Activated CD4-positive, alpha-beta T cell treated with anti-CD3 and anti-CD28 coated beads, Interleukin-2, amount 10 ng/mL, durations not matched to agents 7 days and 5 days (primary cell): ENCODE results near the gene PDLIM1. TPM values are rescaled to one million over a fixed set of nuclear protein-coding genes. Genes with fewer than 3 reads are reported as not detected.
A peak's percentile ranks its signal among the peaks of the same experiment; 100 is the strongest.
"Not testable (repeated sequence)": the region's sequence is repeated elsewhere in the genome, so short reads cannot be mapped to it uniquely, and the experiment has no call there.

Source experiments
- CTCF ChIA-PET: fragments of 350-600 bp; sonication (Branson Sonifier 250); formaldehyde crosslinking; loops from one replicate; lab custom pipeline; 2021; ENCODE audit warnings: antibody characterized with exemption; lab: Charles Lee
- POLR2A ChIA-PET: fragments of 350-600 bp; sonication (Branson Sonifier 250); formaldehyde crosslinking; loops from one replicate; lab custom pipeline; 2021; ENCODE audit warnings: antibody characterized with exemption; lab: Charles Lee
- DNase-seq: peaks from one replicate; pipeline ENCODE4 v3.0.0-alpha.2; 2020
- H3K27ac Mint-ChIP-seq: one replicate; pipeline ENCODE4 v1.8.0; 2021; ENCODE audit warnings: mild to moderate bottlenecking, moderate library complexity, mixed read lengths
- H3K27me3 Mint-ChIP-seq: one replicate; pipeline ENCODE4 v1.8.0; 2021; ENCODE audit warnings: mixed read lengths
- H3K36me3 Mint-ChIP-seq: one replicate; pipeline ENCODE4 v1.8.0; 2021; ENCODE audit warnings: low read depth, mixed read lengths
- H3K4me1 Mint-ChIP-seq: one replicate; pipeline ENCODE4 v1.8.0; 2021; ENCODE audit warnings: mixed read lengths
- H3K4me3 Mint-ChIP-seq: one replicate; pipeline ENCODE4 v1.8.0; 2021; ENCODE audit warnings: mild to moderate bottlenecking, moderate library complexity, mixed read lengths
- H3K9me3 Mint-ChIP-seq: one replicate; pipeline ENCODE4 v1.8.0; 2021; ENCODE audit warnings: mixed read lengths
- total RNA-seq, 2 experiments: library from RNA; stranded (reverse); gene quantifications; one replicate each; pipeline ENCODE4 v1.2.3, GENCODE V29; 2021

Gene PDLIM1
- total RNA-seq, 2 experiments from 2014 or later = 17.4 to 19.6 TPM

DNA sequence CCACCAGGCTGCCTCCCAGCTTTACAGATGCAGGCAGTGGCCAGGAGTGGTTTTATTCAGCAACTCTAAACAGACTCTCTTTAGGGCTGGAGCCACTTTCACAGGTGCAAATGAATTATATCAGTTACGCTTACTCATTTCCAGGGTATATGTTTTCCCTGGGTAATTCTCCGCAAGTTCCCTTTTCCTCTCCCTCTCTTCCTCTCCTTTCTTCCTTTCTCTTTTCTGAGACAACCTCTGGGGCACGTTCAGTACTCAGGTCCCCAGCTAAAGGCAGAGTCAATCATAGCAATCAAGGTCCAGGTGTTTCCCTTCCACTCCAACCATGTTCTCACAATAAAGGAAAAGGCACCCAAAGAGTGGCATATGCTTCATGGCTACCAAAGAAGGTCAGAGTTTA lies 41.3 kb downstream of the PDLIM1 start:
- Mint-ChIP-seq H3K27me3 (peaks cover 11% of the 10 kb centered on the region), H3K4me1 (peaks cover 24% of the 10 kb centered on the region), H3K36me3 (no peaks in the 10 kb centered on the region), H3K27ac (no peak overlapping the region), H3K9me3 (no peaks in the 10 kb centered on the region), H3K4me3 (no peak overlapping the region)
- POLR2A ChIA-PET = no interaction called here
- no peak for DNase-seq
- CTCF ChIA-PET = no interaction called here

DNA sequence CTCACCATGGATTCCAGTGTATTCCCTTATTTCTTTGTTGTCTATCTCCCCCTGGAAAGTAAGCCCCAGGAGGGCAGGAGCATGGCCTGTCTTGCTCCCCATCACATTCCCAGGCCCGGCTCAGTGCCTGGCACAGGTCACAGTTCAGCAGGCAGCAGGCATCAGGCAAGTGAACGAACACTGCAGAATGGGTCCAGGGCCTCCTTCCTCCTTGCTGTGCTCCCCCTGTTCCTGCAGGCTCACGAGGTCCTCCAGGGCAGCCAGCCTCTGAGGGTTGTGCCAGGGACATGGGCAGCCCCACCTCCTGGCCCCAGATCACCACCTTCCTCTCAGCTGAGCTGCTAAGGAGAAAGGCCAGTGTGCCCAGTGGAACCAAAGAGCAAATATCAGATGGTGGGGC lies 41.8 kb downstream of the PDLIM1 start:
- CTCF ChIA-PET = no interaction called here
- POLR2A ChIA-PET = no interaction called here
- Mint-ChIP-seq H3K4me3 (no peak overlapping the region), H3K27ac (no peak overlapping the region), H3K4me1 (peaks cover 24% of the 10 kb centered on the region), H3K27me3 (peaks cover 11% of the 10 kb centered on the region), H3K36me3 (no peaks in the 10 kb centered on the region), H3K9me3 (no peaks in the 10 kb centered on the region)
- no peak for DNase-seq

DNA sequence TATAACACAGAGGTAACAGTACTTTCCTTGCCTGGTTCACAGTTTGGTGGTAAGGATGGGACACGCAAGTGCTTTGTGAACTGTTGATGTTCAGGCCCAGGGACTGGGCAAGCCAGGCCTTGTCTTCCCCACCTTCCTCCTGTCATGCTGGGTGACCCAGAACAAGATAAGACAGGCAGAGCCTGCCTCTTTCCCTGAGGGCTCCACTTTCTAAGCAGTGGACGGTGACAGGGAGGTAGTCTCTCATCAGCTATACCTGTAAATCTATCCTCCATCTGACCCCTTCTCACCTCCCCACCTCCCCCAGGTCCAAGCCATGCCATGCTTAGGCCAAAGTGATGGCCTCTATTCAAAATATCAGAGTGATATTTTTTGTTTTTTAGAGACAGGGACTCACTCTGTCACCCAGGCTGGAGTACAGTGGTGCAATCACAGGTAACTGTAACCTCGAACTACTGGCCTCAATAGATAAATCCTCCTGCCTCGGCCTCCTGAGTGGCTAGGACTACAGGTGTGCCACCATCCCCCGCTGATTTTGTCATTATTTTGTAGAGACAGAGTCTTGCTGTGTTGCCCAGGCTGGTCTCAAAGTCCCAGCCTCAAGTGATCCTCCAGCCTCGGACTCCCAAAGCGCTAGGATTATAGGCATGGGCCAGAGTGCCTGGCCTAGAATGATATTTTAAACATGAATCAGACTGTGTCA lies 42.8 kb downstream of the PDLIM1 start:
- POLR2A ChIA-PET = no interaction called here
- DNase-seq = no peak
- no peaks in the 10 kb centered on the region for H3K36me3 Mint-ChIP-seq
- no peak overlapping the region for H3K4me3 Mint-ChIP-seq
- CTCF ChIA-PET = interaction anchor here (0.8 to 2.7 kb wide), 3 partner anchors 65 to 117 kb away, joined by 3 to 13 read pairs (median 7); no protein-coding TSS in a partner anchor
- H3K4me1 Mint-ChIP-seq = peaks cover 24% of the 10 kb centered on the region
- H3K27ac Mint-ChIP-seq = no peak overlapping the region
- no peaks in the 10 kb centered on the region for H3K9me3 Mint-ChIP-seq
- peaks cover 9% of the 10 kb centered on the region for H3K27me3 Mint-ChIP-seq

DNA sequence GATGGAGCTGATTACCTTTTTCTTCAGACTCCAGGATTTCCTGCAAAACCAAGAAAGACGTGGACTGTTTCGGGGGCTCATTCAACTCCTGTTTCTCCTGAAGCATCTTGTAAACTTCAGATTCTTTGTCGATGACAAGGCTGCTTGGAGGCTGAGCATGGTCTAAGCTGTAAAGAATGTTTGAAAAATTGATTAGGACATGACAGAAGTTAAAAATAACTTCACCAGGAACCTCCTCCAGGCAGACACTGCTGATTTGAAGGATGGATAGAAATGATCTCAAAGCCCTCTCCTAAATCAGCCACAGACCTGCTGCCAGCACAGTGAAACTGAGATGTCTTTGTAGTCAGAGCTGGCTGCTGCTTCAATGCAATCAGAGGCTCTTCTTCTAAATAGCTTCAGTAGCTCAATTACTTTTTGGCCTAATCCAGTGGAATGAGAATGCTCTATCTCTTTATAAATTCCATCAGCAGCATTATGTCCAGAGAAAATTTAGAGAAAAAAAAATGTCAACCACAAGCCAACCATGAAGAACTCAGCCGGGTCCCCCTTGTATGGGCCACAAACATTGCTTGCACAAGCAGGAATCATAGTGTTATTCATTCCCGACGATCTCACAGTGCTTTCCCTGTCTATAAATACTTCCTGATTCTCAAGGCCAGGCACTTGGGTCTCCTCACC lies 43.5 kb downstream of the PDLIM1 start:
- Mint-ChIP-seq H3K27ac (no peak overlapping the region), H3K36me3 (no peaks in the 10 kb centered on the region), H3K27me3 (peaks cover 3% of the 10 kb centered on the region), H3K9me3 (no peaks in the 10 kb centered on the region), H3K4me1 (peaks cover 24% of the 10 kb centered on the region), H3K4me3 (no peak overlapping the region)
- ChIA-PET POLR2A (no interaction called here), CTCF (interaction anchor here (0.6 to 2.7 kb wide), 10 partner anchors 10 to 374 kb away, joined by 3 to 13 read pairs (median 4); no protein-coding TSS in a partner anchor)
- DNase-seq = no peak

DNA sequence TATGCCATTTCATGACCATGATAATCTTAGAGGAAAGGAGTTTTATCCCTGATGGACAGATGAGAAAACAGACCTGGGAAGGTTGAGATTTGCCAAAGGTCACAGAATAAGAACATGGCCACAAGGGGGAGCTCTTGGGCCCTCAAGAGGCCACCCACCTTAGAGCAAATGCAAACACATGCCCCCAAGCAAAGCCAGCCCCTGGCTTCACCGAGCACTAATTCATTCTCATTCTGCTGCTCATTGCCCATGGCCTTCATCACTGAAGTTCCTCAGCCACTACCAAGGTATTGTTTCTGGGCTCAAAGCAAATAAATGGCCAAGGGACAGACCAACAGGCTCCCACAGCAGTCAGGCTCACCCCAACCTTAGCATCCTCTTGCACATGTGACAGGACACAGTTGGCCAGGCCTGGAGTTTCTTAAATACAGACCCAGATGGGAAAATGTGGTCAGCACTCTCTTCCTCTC lies 44.2 kb downstream of the PDLIM1 start:
- Mint-ChIP-seq H3K4me3 (no peak overlapping the region), H3K36me3 (no peaks in the 10 kb centered on the region), H3K27me3 (peaks cover 3% of the 10 kb centered on the region), H3K27ac (no peak overlapping the region), H3K4me1 (peaks cover 24% of the 10 kb centered on the region), H3K9me3 (no peaks in the 10 kb centered on the region)
- POLR2A ChIA-PET = no interaction called here
- CTCF ChIA-PET = interaction anchor here (0.6 to 2.7 kb wide), 12 partner anchors 8 to 375 kb away, joined by 3 to 13 read pairs (median 4); no protein-coding TSS in a partner anchor
- peak; percentile 75 for DNase-seq

DNA sequence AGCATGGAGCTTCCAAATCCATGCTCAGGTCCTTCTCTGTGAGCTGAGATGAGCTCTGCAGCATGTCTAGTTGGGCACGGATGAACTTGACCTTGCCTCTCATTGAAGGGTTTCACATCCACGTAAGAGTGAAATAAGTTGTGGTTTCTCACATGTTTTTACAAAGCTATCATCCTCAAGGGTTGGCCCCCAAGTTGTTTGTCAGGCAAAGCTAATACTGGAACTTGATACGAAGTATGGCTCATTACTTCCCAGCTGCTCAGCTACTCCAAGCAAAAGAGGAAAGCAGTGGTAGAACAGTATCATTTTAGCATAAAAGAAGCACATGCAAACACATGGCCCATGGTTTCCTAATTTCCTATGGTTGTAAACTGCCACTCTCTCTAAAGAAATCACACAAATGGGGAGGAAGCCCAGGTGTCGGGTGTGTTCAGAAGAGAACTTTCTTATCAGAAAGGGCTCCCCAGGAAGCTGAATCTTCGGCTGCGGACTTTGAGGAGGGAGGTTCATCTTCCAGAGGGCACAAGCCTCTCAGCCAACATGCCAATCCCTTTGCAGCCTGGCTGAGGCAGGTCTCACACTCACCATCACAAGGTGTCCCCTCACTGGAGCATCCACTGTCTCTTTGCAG lies 45.3 kb downstream of the PDLIM1 start:
- CTCF ChIA-PET = interaction anchor here (1.2 to 2.7 kb wide), 7 partner anchors 8 to 258 kb away, joined by 3 to 7 read pairs (median 4); no protein-coding TSS in a partner anchor
- Mint-ChIP-seq H3K9me3 (no peaks in the 10 kb centered on the region), H3K27me3 (no peaks in the 10 kb centered on the region), H3K27ac (no peak overlapping the region), H3K4me3 (no peak overlapping the region), H3K36me3 (no peaks in the 10 kb centered on the region), H3K4me1 (peaks cover 24% of the 10 kb centered on the region)
- DNase-seq = no peak
- POLR2A ChIA-PET = interaction anchor here (0.6 kb wide), 1 partner anchor 116 kb away, joined by 4 read pairs; no protein-coding TSS in a partner anchor

DNA sequence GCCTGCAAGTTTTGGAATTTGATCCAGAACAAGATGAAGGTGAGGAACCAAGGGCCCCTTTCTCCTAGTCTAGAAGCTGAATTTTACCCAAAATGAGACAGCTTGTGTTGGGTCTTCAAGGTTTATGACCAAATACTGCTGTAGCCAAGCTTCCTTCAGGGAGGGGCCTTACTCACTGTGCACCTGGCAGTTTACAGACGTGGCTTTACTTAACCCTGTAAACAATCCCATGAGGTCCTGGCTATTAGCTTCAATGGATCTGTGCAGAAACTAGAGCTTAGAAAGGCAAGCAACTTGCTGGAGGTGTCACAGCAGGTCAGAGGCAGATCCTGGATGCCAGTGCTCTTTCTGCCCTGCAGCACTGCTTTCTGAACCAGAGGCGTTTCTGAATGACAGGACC lies 46.7 kb downstream of the PDLIM1 start:
- ChIA-PET CTCF (interaction anchor here (0.8 to 2.5 kb wide), 4 partner anchors 110 to 122 kb away, joined by 3 to 10 read pairs (median 6); no protein-coding TSS in a partner anchor), POLR2A (no interaction called here)
- H3K9me3 Mint-ChIP-seq = no peaks in the 10 kb centered on the region
- H3K27ac Mint-ChIP-seq = no peak overlapping the region
- peaks cover 6% of the 10 kb centered on the region for H3K36me3 Mint-ChIP-seq
- H3K4me3 Mint-ChIP-seq = no peak overlapping the region
- no peak for DNase-seq
- no peaks in the 10 kb centered on the region for H3K27me3 Mint-ChIP-seq
- peaks cover 24% of the 10 kb centered on the region for H3K4me1 Mint-ChIP-seq

DNA sequence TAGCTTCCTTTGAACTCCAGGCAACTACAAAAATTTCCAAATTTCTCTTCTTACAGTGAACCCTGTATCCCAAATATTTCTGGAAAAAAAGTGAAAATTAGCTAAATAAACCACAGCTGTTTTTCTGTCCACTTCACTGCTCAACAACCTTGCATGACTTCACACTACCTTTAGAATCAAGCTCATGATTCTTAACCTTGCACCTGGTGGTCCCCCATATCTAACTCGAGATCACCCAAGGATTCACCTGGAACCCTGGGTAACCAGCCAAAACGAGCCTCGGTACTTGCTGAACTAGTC lies 47.5 kb downstream of the PDLIM1 start:
- Mint-ChIP-seq H3K27me3 (no peaks in the 10 kb centered on the region), H3K9me3 (no peaks in the 10 kb centered on the region), H3K27ac (no peak overlapping the region), H3K36me3 (peaks cover 6% of the 10 kb centered on the region), H3K4me3 (no peak overlapping the region), H3K4me1 (peaks cover 24% of the 10 kb centered on the region)
- ChIA-PET CTCF (interaction anchor here (0.8 to 2.5 kb wide), 8 partner anchors 10 to 120 kb away, joined by 3 to 10 read pairs (median 4); no protein-coding TSS in a partner anchor), POLR2A (interaction anchor here (1.0 kb wide), 1 partner anchor 11 kb away, joined by 4 read pairs; no protein-coding TSS in a partner anchor)
- DNase-seq = no peak

DNA sequence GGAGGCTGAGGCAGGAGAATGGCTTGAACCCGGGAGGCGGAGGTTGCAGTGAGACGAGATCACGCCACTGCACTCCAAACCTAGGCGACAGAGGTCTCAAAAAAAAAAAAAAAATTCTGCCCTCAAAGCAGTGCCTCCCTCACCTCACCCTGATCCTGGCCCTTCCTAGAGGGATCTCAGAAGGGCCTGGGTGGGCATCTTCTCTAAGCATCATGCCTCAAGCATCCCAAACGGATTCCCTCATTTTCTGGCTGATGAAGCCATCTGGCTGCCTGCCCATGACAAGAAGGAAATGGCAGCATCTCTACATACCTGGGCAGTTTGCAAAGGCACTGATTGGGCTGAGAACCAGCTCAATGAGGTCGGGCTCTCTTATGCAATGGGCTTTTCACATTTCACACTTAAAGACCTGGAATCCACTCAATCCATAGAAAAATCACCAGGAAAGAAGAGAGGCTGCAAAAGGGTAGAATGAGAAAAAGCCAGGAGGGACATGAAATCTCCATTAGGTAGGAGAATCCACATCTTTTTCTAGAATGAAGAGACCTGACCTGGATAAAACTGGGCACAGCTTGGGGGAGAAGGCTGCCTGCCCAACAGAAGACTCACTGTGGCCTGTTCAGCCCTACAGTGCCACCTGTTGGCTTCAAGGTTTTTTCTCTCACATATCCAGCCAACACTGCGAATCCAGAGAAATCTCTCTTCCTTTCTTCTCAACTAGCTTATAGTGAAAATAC lies 48.1 kb downstream of the PDLIM1 start:
- Mint-ChIP-seq H3K4me1 (peaks cover 24% of the 10 kb centered on the region), H3K9me3 (no peaks in the 10 kb centered on the region), H3K4me3 (no peak overlapping the region), H3K27ac (no peak overlapping the region), H3K36me3 (peaks cover 6% of the 10 kb centered on the region), H3K27me3 (no peaks in the 10 kb centered on the region)
- DNase-seq = peak; percentile 45
- ChIA-PET CTCF (interaction anchor here (0.7 to 2.5 kb wide), 9 partner anchors 9 to 602 kb away, joined by 3 to 10 read pairs (median 4); no protein-coding TSS in a partner anchor), POLR2A (interaction anchor here (1.0 kb wide), 1 partner anchor 10 kb away, joined by 4 read pairs; no protein-coding TSS in a partner anchor)

DNA sequence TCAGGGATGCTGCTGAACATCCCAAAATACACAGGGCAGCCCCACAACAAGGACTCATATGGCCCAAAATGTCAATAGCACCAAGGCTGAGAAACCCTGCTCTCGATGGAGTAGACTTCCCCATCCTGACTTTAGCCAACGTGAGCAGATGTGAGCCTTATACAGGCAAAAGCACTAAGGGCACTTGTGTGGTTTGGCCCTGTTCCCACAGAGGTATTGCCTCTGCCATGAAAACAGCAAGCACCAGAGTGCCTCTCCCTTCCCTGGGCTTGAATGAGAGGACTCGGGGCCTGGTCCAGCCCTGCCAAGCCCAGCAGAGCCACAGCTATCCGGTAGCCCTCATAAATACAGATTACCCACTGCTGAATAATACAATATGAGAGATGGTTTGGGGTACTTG lies 49.3 kb downstream of the PDLIM1 start:
- ChIA-PET CTCF (interaction anchor here (2.5 kb wide), 1 partner anchor 122 kb away, joined by 10 read pairs; no protein-coding TSS in a partner anchor), POLR2A (no interaction called here)
- Mint-ChIP-seq H3K27ac (no peak overlapping the region), H3K4me1 (peaks cover 24% of the 10 kb centered on the region), H3K36me3 (peaks cover 6% of the 10 kb centered on the region), H3K27me3 (no peaks in the 10 kb centered on the region), H3K4me3 (no peak overlapping the region), H3K9me3 (no peaks in the 10 kb centered on the region)
- no peak for DNase-seq

DNA sequence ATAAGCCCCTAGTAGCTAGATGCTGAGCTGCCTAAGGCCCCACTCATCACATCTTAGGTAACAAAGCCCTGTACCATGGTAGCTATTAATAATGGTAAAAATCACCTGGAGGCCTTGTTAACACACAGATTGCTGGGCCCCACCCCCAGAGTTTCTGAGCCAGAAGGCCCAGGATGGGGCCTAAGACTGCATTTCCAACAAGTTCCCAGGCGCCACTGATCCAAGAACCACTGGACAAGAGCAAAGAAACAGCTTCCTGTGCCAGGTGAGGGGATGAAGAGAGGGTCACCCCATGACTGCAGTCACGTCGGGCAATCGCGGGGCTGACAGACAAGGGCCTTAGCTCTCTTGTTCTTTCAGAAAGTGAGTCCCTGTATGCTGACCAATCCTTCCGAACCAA lies 50.0 kb downstream of the PDLIM1 start:
- peaks cover 24% of the 10 kb centered on the region for H3K4me1 Mint-ChIP-seq
- ChIA-PET CTCF (no interaction called here), POLR2A (no interaction called here)
- H3K27ac Mint-ChIP-seq = no peak overlapping the region
- no peaks in the 10 kb centered on the region for H3K9me3 Mint-ChIP-seq
- H3K4me3 Mint-ChIP-seq = no peak overlapping the region
- H3K36me3 Mint-ChIP-seq = peaks cover 6% of the 10 kb centered on the region
- no peaks in the 10 kb centered on the region for H3K27me3 Mint-ChIP-seq
- no peak for DNase-seq

DNA sequence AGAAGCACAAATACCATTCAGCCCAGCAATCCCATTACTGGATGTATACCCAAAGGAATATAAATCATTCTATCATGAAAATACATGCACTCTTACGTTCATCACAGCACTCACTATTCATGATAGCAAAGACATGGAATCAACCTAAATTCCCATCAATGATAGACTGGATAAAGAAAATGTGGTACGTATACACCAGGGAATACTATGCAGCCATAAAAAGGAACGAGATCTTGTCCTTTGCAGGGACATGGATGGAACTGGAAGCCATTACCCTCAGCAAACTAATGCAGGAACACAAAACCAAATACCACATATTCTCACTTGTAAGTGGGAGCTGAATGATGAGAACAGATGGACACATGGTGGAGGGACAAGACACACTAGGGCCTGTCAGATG lies 50.7 kb downstream of the PDLIM1 start:
- peaks cover 21% of the 10 kb centered on the region for H3K4me1 Mint-ChIP-seq

More for the DNA sequence above, 50.7 kb downstream of the PDLIM1 start:
- DNase-seq, H3K27me3 Mint-ChIP-seq, H3K27ac Mint-ChIP-seq, H3K4me3 Mint-ChIP-seq, CTCF ChIA-PET, POLR2A ChIA-PET, H3K9me3 Mint-ChIP-seq, H3K36me3 Mint-ChIP-seq: not testable (repeated sequence)
